ENCODE data around the gene SLC15A4.
"Not testable (repeated sequence)": the region's sequence is repeated elsewhere in the genome, so short reads cannot be mapped to it uniquely, and the experiment has no call there.

SLC15A4 gene

GRCh38 chr12:128823916-128824839 lies at the start of gene SLC15A4:
Gene SLC15A4 (minus strand): TSS chr12:128823958. CDS start chr12:128823943, 15 bp downstream.
- DNase-seq, result peak; percentile 95

- no peak for DNase-seq
Measured at GRCh38 chr12:128872303-128872702, 48.5 kb upstream of the SLC15A4 start.

- no peak for DNase-seq
Measured at GRCh38 chr12:128871516-128871892, 47.7 kb upstream of the SLC15A4 start.

GRCh38 chr12:128867466-128867865 lies 43.7 kb upstream of the SLC15A4 start:
- no peak for DNase-seq

- no peak for DNase-seq
Measured at GRCh38 chr12:128864516-128865186, 40.9 kb upstream of the SLC15A4 start.

GRCh38 chr12:128863957-128864356 lies 40.2 kb upstream of the SLC15A4 start:
- DNase-seq, result no peak

GRCh38 chr12:128861226-128862016 lies 37.7 kb upstream of the SLC15A4 start:
- no peak for DNase-seq

- no peak for DNase-seq
Measured at GRCh38 chr12:128859311-128859710, 35.6 kb upstream of the SLC15A4 start.

GRCh38 chr12:128857133-128857763 lies 33.5 kb upstream of the SLC15A4 start:
- no peak for DNase-seq

- no peak for DNase-seq
Measured at GRCh38 chr12:128856791-128857078, 33.0 kb upstream of the SLC15A4 start.

- DNase-seq, result no peak
Measured at GRCh38 chr12:128856035-128856790, 32.5 kb upstream of the SLC15A4 start.

- DNase-seq, result no peak
Measured at GRCh38 chr12:128853600-128854197, 29.9 kb upstream of the SLC15A4 start.

GRCh38 chr12:128852885-128853599 lies 29.3 kb upstream of the SLC15A4 start, which contains the start of gene GLT1D1:
Gene GLT1D1 (plus strand): TSS chr12:128853478. CDS start chr12:128853582, 104 bp downstream.
- DNase-seq, result no peak

GRCh38 chr12:128852026-128852698 lies 28.4 kb upstream of the SLC15A4 start:
- no peak for DNase-seq

GRCh38 chr12:128851429-128851828 lies 27.7 kb upstream of the SLC15A4 start:
- not testable (repeated sequence) for DNase-seq

- DNase-seq, result no peak
Measured at GRCh38 chr12:128850400-128850799, 26.6 kb upstream of the SLC15A4 start.

GRCh38 chr12:128849806-128850205 lies 26.0 kb upstream of the SLC15A4 start:
- not testable (repeated sequence) for DNase-seq

- no peak for DNase-seq
Measured at GRCh38 chr12:128848371-128848770, 24.6 kb upstream of the SLC15A4 start.

GRCh38 chr12:128846671-128847070 lies 22.9 kb upstream of the SLC15A4 start:
- DNase-seq, result not testable (repeated sequence)

- no peak for DNase-seq
Measured at GRCh38 chr12:128844031-128844635, 20.4 kb upstream of the SLC15A4 start.

Data from stimulated activated CD4-positive, alpha-beta T cell treated with anti-CD3 and anti-CD28 coated beads, Interleukin-12 subunit alpha, Interleukin-12 subunit beta, amount 100 ng/mL, for 4 hours (primary cell).